Panc1 (cell line): Measurements from ENCODE around the gene PDGFD. TPM values are rescaled to one million over a fixed set of nuclear protein-coding genes. Genes with fewer than 3 reads are reported as not detected.

Source experiments
- ATAC-seq: fragments of 200-7000 bp; cut with Tn5 transposase; 2 replicates; pipeline ENCODE4 v1.9.1; 2020; ENCODE audit warnings: mild to moderate bottlenecking, moderate library complexity
- BruUV-seq: library from RNA; stranded (reverse); fragments of 400-500 nt; replicated peaks from 2 replicates; lab custom pipeline; 2021; lab: Mats Ljungman, UMichigan
- CTCF ChIA-PET: fragments of 300-600 bp; sonication (Branson Sonifier 250); formaldehyde crosslinking; loops from one replicate; lab custom pipeline; 2022; ENCODE audit warnings: antibody characterized with exemption; lab: Charles Lee
- POLR2A ChIA-PET: fragments of 300-600 bp; sonication (Branson Sonifier 250); formaldehyde crosslinking; loops from one replicate; lab custom pipeline; 2022; ENCODE audit warnings: antibody characterized with exemption; lab: Charles Lee
- DNase-seq: peaks from one replicate; pipeline ENCODE4 v3.0.0-alpha.2; 2010; ENCODE audit warnings: low read depth, low spot score
- H3K27ac ChIP-seq: 2 replicates; pipeline ENCODE4 v1.5.1; 2011; ENCODE audit warnings: mild to moderate bottlenecking, low read length, inconsistent platforms
- H3K27me3 ChIP-seq: fragments of 200-500 bp; sonication (Bioruptor generic); 2 replicates; pipeline ENCODE4 v1.6.0; 2014; ENCODE audit warnings: low read length, inconsistent platforms; ENCODE audit not compliant: control insufficient read depth, insufficient read depth
- H3K36me3 ChIP-seq: fragments of 200-500 bp; sonication (Bioruptor generic); 2 replicates; pipeline ENCODE4 v1.5.1; 2014; ENCODE audit warnings: inconsistent platforms, mild to moderate bottlenecking, low read length, moderate library complexity; ENCODE audit not compliant: control insufficient read depth, insufficient read depth
- H3K4me1 ChIP-seq: 2 replicates; pipeline ENCODE4 v1.5.1; 2011; ENCODE audit warnings: inconsistent platforms, mild to moderate bottlenecking, low read length, moderate library complexity; ENCODE audit not compliant: control insufficient read depth, insufficient read depth
- H3K4me3 ChIP-seq, 2 experiments: 2 replicates each; pipeline ENCODE4 v1.5.1; 2011 to 2012; ENCODE audit warnings: low read depth in 2 of 2, low read length in 2 of 2, mild to moderate bottlenecking in 2 of 2, inconsistent platforms in 1 of 2, moderate library complexity in 1 of 2
- H3K9me3 ChIP-seq: fragments of 200-500 bp; sonication (Bioruptor generic); 2 replicates; pipeline ENCODE4 v1.5.1; 2014; ENCODE audit warnings: low read depth, mild to moderate bottlenecking, inconsistent platforms, low read length, moderate library complexity; ENCODE audit not compliant: control insufficient read depth, insufficient read depth
- CTCF ChIP-seq: fragments of 450-650 bp; IDR thresholded peaks from 2 replicates; pipeline ENCODE4 v1.5.1; 2017; ENCODE audit warnings: mild to moderate bottlenecking
- POLR2AphosphoS5 ChIP-seq: IDR thresholded peaks from 2 replicates; pipeline ENCODE4 v1.6.1; 2012; ENCODE audit warnings: mild to moderate bottlenecking, low read depth, low read length, moderate library complexity
- REST ChIP-seq, 2 experiments: IDR thresholded peaks; 2 replicates each; pipeline ENCODE4 v1.6.1; 2011 to 2012; ENCODE audit warnings: low read depth in 2 of 2, control low read depth in 1 of 2, low read length in 1 of 2, mild to moderate bottlenecking in 1 of 2, moderate library complexity in 1 of 2; ENCODE audit not compliant: insufficient read depth in 1 of 2
- SIN3A ChIP-seq: IDR thresholded peaks from 2 replicates; pipeline ENCODE4 v1.6.1; 2012; ENCODE audit warnings: low read depth, mild to moderate bottlenecking, low read length, moderate library complexity, borderline replicate concordance; ENCODE audit not compliant: insufficient read depth
- TCF7L2 ChIP-seq: IDR thresholded peaks from 2 replicates; pipeline ENCODE4 v1.6.1; 2011; ENCODE audit warnings: mild to moderate bottlenecking, low read depth, low read length, inconsistent platforms
- in situ Hi-C: cut with HindIII; loops from 2 replicates; pipeline ENCODE4 v1.10.0; 2016; ENCODE audit warnings: low sequenced_read_pairs, low pct_unique_long_range_greater_than_20kb
- intact Hi-C: fragments of 100-400 bp; cut with micrococcal nuclease; formaldehyde crosslinking; loops from one replicate; pipeline ENCODE4 v1.10.0; 2022; ENCODE audit not compliant: unreplicated experiment
- total RNA-seq: library from RNA; stranded (reverse); gene quantifications from one replicate; pipeline ENCODE4 v1.2.1, GENCODE V29; 2021; ENCODE audit not compliant: unreplicated experiment

PDGFD gene
- total RNA-seq, 1 experiment from 2014 or later: 1.3 TPM

- DNase-seq: no peak
- in situ Hi-C loops: no loop called here
- no peaks in the 10 kb centered on the region for H3K4me1 ChIP-seq
- no peaks in the 10 kb centered on the region for H3K9me3 ChIP-seq
- no peak for ATAC-seq
- POLR2A ChIA-PET: interaction anchor here (0.7 kb wide), 1 partner anchor 1671 kb away, joined by 4 read pairs; no protein-coding TSS in a partner anchor
- CTCF ChIA-PET: no interaction called here
- BruUV-seq: no TSS peak
- intact Hi-C loops: no loop called here
- H3K27ac ChIP-seq: no peak overlapping the region
- H3K36me3 ChIP-seq: no peaks in the 10 kb centered on the region
- H3K27me3 ChIP-seq: no peaks in the 10 kb centered on the region
- no peak for TF ChIP-seq TCF7L2
- TF ChIP-seq REST (IDR thresholded peaks at IDR 0.05; ENCODE audit: insufficient read depth in 1 of 2, low read depth in 2 of 2, low read length in 1 of 2): no peak
- TF ChIP-seq SIN3A: no peak
- no peak for TF ChIP-seq POLR2AphosphoS5
- no peak for TF ChIP-seq CTCF
- no peak overlapping the region for H3K4me3 ChIP-seq
Observed at GRCh38 chr11:103978616-103979595, 185.0 kb downstream of the PDGFD start.

- in situ Hi-C loops: no loop called here
- Histone ChIP-seq H3K36me3 (no peaks in the 10 kb centered on the region), H3K9me3 (no peaks in the 10 kb centered on the region), H3K4me3 (no peak overlapping the region), H3K27me3 (no peaks in the 10 kb centered on the region), H3K4me1 (no peaks in the 10 kb centered on the region), H3K27ac (no peak overlapping the region)
- BruUV-seq: no TSS peak
- intact Hi-C loops: no loop called here
- CTCF ChIA-PET: no interaction called here
- POLR2A ChIA-PET: no interaction called here
- DNase-seq (no peak), ATAC-seq (no peak)
- no peak for TF ChIP-seq TCF7L2
- no peak for TF ChIP-seq CTCF
- TF ChIP-seq POLR2AphosphoS5: no peak
- no peak for TF ChIP-seq SIN3A
- TF ChIP-seq REST (IDR thresholded peaks at IDR 0.05; ENCODE audit: insufficient read depth in 1 of 2, low read depth in 2 of 2, low read length in 1 of 2): no peak
Observed at GRCh38 chr11:103972013-103972412, 191.9 kb downstream of the PDGFD start.
